Superior temporal gyrus (tissue), 1 donor: ENCODE results near the gene CLCN6.

ENCODE experiments used
- DNase-seq: peaks from one replicate; pipeline ENCODE4 v3.0.0-alpha.2; 2016; ENCODE audit errors: extremely low spot score

The CLCN6 gene

DNA sequence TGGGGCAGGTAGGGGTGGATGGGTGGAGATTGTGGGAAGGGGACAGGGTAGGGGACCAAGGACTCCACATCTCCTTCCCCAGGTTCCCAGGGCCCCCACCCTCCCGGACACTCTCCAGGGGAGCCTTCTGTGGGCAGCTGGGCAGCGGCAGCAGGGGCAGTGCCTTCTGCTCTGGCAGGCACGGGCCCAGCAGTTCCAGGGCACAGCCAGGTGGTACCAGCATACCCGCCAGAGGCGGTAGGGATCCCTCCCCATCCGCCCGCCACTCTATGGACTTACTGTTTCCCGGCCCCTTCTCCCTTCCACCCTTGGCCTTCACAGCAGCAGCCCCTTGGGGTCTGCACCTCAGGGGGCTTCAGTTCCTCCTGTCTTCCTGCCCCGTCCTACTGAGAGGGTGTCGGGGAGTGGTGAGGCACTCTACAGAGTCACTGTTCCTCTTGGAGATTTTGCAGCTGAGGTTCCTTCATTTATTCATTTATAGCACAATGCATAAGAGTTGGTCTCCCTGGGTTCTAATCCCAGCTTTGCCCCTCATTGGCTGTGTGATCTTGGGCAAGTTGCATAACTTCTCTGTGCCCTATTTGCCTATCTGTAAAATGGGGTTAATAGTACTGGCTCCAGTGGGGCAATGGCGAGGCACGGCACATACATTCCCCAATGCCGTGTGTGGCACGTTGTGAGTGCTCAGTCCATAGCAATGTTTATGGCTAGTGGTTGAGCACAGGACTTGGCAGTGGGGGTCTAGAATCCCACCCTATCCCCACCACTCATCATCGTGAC, 27.0 kb upstream of the CLCN6 start:
- no peak for DNase-seq

GRCh38 chr1:11779715-11780379, 26.1 kb upstream of the CLCN6 start:
- DNase-seq = no peak

- DNase-seq = no peak
Measured at GRCh38 chr1:11780380-11781147, 25.4 kb upstream of the CLCN6 start.

DNA sequence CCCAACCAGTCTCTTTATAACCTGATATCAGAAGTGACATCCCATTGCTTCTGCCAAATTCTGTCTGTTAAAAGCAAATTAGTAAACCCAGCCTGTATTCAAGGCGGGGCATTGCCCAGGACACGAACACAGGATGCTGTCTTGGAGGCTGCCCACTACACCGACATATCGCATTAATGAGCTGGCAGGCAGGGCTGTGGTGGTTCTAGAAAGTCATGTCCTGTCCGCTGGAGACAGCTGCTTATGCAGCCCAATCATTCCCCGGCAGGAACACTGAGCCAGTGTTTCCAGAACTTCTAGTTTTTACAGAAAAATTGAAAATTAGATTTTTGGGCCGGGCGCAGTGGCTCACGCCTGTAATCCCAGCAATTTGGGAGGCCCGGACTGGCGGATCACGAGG, 24.7 kb upstream of the CLCN6 start:
- no peak for DNase-seq

GRCh38 chr1:11782127-11782708, 23.8 kb upstream of the CLCN6 start:
- no peak for DNase-seq

DNA sequence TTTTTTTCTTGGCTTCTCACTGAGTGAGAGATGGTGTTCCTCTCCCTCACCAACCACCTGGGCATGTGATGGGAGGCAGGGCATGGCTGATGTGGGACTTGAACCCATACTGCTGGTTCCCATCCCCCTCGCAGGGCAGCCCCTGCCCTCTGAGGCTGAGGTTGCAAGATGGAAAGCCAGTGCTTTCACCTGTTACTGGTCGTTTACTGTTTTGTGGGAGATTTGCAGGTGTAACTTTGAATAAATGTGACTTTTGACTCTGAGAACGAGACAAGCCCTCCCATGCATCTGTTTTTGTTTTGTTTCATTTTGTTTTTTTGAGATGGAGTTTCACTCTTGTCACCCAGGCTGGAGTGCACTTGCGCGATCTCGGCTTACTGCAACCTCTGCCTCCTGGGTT, 22.4 kb upstream of the CLCN6 start:
- DNase-seq = no peak

DNA sequence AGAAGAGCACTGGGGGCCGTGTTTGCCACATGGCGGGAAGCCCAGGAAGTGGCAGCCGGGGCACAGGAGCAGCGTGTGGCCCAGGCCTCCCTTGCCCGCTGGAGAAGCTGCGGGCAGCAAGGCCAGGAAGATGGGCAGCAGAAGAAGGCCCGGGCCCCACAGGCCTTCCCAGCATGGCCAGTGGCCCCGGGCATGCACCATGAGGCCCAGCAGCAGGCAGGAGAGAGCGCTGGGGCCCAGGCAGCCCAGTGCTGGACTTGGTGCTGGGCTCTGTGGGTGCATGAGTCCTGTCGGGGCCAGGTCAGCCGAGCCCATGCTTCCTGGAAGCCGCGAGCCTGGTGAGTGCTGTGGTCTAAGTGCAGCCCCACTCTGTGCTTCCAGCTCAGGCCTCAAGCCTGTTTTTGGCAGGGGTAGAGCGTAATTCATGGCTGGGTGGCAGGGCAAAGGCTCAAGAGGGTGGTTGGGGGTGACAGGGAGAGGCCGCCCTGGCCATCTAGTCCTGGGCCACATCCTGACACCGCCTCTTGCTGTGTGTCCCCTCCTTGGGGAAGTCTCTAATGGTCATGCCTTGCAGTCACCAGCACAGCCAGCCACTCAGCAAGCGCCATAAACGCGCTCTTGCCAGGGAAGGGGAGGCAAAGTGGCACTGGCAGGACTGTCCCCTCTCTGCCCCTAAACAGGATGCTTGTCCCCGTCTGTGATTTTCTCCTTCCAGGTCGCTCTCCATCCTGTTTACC, 21.6 kb upstream of the CLCN6 start:
- no peak for DNase-seq

GRCh38 chr1:11784993-11785769, 20.8 kb upstream of the CLCN6 start:
- peak; percentile 39 for DNase-seq

DNA sequence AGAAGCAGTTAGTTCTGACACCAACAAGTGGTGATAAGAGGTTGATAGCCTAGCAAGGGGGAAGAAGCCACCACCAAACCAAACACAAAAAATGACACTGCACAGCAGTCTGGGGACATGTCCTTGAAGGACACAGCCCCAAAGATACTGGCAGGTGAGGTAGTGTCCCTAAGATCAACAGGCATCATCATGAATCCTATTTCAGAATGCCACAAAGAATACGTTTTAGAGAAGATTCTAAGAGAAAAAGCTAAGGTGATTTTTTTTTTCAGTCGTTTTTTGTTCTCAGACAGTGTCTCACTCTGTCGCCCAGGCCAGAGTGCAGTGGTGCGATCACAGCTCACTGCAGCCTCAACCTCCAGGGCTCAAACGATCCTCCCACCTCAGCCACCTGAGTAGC, 19.8 kb upstream of the CLCN6 start:
- DNase-seq = no peak

DNA sequence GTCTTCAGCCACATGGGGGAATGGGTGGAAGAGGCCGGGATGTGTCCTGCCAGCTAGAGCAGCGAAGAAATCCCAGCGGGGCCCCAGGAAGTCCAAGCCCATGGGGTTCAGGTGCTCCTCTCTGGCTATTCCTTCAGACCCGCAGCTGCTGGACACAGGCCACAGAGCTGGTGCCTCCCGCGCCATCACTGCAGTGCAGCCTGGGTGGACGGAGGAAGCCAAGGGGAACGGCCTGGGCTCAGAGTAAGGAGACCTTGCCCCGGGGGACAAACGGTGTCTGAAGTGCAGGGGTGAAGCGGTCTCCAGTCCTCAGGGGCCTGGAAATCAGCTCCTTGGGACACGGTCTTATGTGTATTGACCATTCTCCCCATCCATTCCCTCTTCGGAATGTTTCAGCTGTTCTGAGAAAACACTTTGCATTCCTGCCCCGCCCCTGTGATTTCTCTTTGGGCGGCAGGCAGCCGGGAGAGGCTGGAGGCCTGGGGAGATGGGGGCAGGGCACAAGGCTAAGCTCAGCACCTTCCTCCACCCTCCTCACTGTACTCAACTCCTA, 18.7 kb upstream of the CLCN6 start:
- DNase-seq = no peak

GRCh38 chr1:11787804-11788436, 18.1 kb upstream of the CLCN6 start:
- DNase-seq = no peak

- no peak for DNase-seq
Measured at GRCh38 chr1:11788549-11789053, 17.4 kb upstream of the CLCN6 start.

DNA sequence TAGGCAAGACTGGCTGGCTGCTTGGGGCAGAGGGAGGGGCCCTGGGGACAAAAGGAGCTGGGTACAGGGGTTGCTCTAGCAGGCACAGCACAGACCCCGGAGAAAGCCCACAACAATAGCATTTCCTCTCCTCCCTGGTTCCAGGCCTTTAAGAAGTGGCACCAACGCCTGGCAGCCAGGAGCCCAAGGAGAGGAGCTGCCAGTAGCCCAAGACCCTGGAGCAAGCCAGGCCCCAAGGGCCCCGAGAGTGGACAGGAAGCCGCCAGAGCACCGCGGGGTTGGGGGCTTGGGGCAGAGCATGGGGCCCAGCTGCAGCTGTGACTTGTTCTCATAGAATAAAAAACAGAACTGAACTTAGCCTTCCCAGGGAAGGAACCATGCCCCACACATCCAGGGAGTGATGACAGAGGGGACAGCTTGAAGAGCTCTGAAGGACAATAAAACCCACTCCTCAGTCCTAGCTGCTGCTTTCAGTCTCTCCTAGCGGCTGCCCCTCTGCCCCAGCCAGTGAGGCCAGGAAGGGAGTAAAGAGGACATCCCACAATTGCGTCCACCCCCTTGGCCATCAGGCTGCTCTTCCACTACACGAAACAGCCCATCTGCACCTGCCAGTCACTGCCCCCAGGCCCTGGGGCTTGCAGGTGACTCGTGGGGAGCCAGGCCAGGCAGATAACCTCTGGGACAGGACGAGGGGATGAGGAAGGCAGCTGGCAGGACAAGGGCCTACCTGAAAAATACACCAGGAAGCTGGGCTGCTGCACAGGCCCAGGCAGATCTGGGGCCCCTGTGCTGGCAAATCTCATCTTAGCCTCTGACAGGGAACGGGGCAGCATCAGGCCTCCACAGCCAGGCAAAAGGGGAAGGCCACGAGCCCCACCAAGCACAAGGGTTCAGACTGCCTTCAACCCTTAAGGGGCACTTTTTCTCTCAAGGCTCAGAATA, 16.6 kb upstream of the CLCN6 start:
- no peak for DNase-seq

- no peak for DNase-seq
Measured at GRCh38 chr1:11790101-11790879, 15.7 kb upstream of the CLCN6 start.

- peak; percentile 67 for DNase-seq
Measured at GRCh38 chr1:11790880-11791715, 14.9 kb upstream of the CLCN6 start.

DNA sequence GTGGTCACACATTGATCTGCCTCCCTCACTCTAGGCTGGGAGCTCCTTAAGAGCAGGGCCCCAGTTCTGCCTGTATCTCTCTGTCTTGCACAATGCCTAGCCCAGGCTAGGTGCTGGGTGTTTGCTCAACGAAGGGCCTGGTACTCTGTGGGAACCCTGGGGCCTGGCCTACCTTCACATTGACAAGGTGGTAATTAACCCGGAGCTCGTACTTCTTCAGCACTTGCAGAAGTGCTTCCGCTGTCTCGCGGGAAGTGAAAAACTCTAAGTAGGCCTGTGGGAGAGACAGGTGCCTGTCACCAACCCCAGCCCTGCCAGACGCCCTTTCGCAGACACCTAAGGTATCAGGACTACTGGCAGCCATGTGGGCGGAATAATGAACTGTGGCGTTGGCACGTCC, 13.9 kb upstream of the CLCN6 start:
- no peak for DNase-seq

DNA sequence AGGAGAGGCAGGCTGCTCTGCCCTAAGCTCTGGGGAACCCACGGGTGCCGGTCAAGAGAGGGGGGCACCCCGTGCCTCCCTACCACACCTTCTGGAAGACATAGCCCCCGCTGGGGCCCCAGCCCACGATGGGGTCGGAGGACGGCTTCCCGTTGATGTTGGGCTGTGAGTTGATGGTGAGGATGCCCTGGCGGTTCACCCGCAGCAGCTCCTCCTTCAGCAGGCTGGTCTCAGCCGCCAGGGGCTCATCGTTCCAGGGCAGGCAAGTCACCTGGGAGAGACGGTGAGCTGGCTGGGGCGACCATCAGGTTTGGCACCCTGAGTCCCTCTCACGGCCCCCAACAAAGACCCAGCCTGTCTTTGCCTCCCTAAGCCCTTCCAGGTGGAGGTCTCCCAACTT, 12.2 kb upstream of the CLCN6 start:
- no peak for DNase-seq
